ENCODE data around the gene COA8. TPM values are rescaled to one million over a fixed set of nuclear protein-coding genes. Genes with fewer than 3 reads are reported as not detected.

Gene COA8
- total and polyA plus RNA-seq, 2 of the 8 experiments (the other 6 are each of a cell fraction or from before 2014, with no cell fraction given), result 7.1 to 35.5 TPM

DNA sequence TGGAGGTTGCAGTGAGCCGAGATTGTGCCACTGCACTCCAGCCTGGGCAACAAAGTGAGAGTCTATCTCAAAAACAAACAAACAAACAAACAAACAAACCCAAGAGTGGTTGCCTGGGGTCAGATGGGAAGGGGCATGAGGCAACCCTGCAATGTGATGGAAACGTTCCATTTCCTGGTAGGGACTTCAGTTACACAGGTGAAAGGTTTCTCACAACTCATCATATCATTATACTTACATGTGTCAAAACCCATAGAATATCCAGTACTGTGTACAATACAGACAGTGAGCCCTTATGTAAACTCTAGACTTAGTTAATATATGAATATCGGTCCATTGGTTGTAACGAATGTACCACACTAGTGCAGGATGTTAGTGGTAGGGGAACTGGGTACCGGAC, 59.1 kb downstream of the COA8 start:
- Histone ChIP-seq H3K23me2 (ENCODE audit: low read depth, low read length) (no peaks in the 10 kb centered on the region), H3K23ac (ENCODE audit: insufficient read length) (no peak overlapping the region), H3K56ac (replicated peaks; ENCODE audit: insufficient read length, low read depth, low read length) (no peak overlapping the region), H2BK5ac (ENCODE audit: low read depth, low read length) (no peak overlapping the region), H2AK5ac (ENCODE audit: low read depth, low read length) (no peak overlapping the region), H3K9ac (replicated peaks in 1 of 4; ENCODE audit: extremely low read depth in 1 of 4, low read depth in 3 of 4, low read length in 3 of 4) (no peak overlapping the region), H4K5ac (ENCODE audit: insufficient read length, low read depth, low read length) (no peak overlapping the region), H3K27ac (ENCODE audit: low read depth, low read length) (no peak overlapping the region), H3K4me2 (ENCODE audit: insufficient read depth in 1 of 2, low read depth in 2 of 2, low read length in 2 of 2) (no peak overlapping the region), H3K4ac (replicated peaks; ENCODE audit: insufficient read length, low read depth, low read length) (no peak overlapping the region), H4K8ac (ENCODE audit: extremely low read depth, insufficient read depth, low read length) (no peak overlapping the region), H2BK20ac (ENCODE audit: low read length) (no peak overlapping the region), H3K14ac (ENCODE audit: insufficient read length) (no peak overlapping the region), H2AFZ (ENCODE audit: low read length) (no peak overlapping the region), H2BK12ac (ENCODE audit: low read depth, low read length) (no peak overlapping the region), H3K4me3 (ENCODE audit: extremely low read depth in 1 of 4, insufficient read depth in 2 of 4, low read depth in 3 of 4, low read length in 4 of 4) (no peak overlapping the region), H3K9me3 (ENCODE audit: insufficient read depth in 2 of 2, low read depth in 1 of 2, low read length in 1 of 2) (no peaks in the 10 kb centered on the region), H2BK15ac (ENCODE audit: low read length) (no peak overlapping the region), H4K91ac (replicated peaks; ENCODE audit: insufficient read length, low read length) (no peak overlapping the region), H3K27me3 (replicated peaks in 1 of 4; ENCODE audit: control insufficient read depth in 3 of 4, extremely low read depth in 1 of 4, insufficient read depth in 3 of 4, low read length in 3 of 4) (no peaks in the 10 kb centered on the region), H3K79me1 (ENCODE audit: low read depth, low read length) (no peaks in the 10 kb centered on the region), H3K36me3 (ENCODE audit: control insufficient read depth in 2 of 4, insufficient read depth in 4 of 4, low read length in 3 of 4) (no peaks in the 10 kb centered on the region; a peak in 1 of 8 replicates), H4K20me1 (replicated peaks in 1 of 2; ENCODE audit: control insufficient read depth in 1 of 2, insufficient read depth in 2 of 2, low read length in 2 of 2) (no peaks in the 10 kb centered on the region), H3K79me2 (ENCODE audit: control insufficient read depth in 1 of 2, insufficient read depth in 2 of 2, low read length in 2 of 2) (no peaks in the 10 kb centered on the region), H2BK120ac (replicated peaks; ENCODE audit: low read depth, low read length) (no peak overlapping the region), H3K4me1 (replicated peaks in 1 of 4; ENCODE audit: control insufficient read depth in 3 of 4, insufficient read depth in 4 of 4, low read length in 3 of 4) (no peaks in the 10 kb centered on the region; a peak in 3 of 7 replicates), H3K18ac (ENCODE audit: extremely low read depth, low read length) (no peak overlapping the region)
- DNase-seq (ENCODE audit: low read depth in 1 of 2, low spot score in 2 of 2) (no peak), FAIRE-seq (no peak)
- ChIA-PET POLR2A (ENCODE audit: partially characterized antibody) (no interaction called here), CTCF (ENCODE audit: partially characterized antibody) (interaction anchor here (1.7 kb wide), 1 partner anchor 17 kb away, joined by 4 read pairs; no protein-coding TSS in a partner anchor)
- 94% methylated on average over 5 of the region's 5 CpGs; no CpG with 5 or more reads in 1 of the 2 experiments for WGBS, 2 experiments (ENCODE audit: extremely low coverage in 1 of 2, insufficient coverage in 1 of 2, insufficient read length in 1 of 2, insufficient replicate concordance in 2 of 2, low coverage in 1 of 2, low lambda C conversion rate in 2 of 2, missing lambda C conversion rate in 1 of 2)
- TF ChIP-seq SUZ12 (IDR thresholded peaks at IDR 0.05; ENCODE audit: low read length), result no peak
- TF ChIP-seq, protein P1, sequence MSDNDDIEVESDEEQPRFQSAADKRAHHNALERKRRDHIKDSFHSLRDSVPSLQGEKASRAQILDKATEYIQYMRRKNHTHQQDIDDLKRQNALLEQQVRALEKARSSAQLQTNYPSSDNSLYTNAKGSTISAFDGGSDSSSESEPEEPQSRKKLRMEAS (IDR thresholded peaks at IDR 0.05), result no peak
- TF ChIP-seq BACH1 (IDR thresholded peaks at IDR 0.05; ENCODE audit: low read length), result no peak
- TF ChIP-seq PHF8 (conservative IDR thresholded peaks at IDR 0.05; ENCODE audit: low read depth, low read length), result no peak
- TF ChIP-seq CBX5 (IDR thresholded peaks at IDR 0.05; ENCODE audit: low read depth, low read length), result no peak

All from H1 (cell line).